GM18861 (cell line): ENCODE data around the gene STAT3.
"Not testable (repeated sequence)": the region's sequence is repeated elsewhere in the genome, so short reads cannot be mapped to it uniquely, and the experiment has no call there.

ENCODE experiments used
- ATAC-seq: cut with Tn5 transposase; IDR thresholded peaks from one replicate; pipeline ENCODE4 v1.9.1; 2021; ENCODE audit not compliant: unreplicated experiment

The STAT3 gene

GRCh38 chr17:42303694-42304093, 84.5 kb downstream of the STAT3 start:
- no peak for ATAC-seq

DNA sequence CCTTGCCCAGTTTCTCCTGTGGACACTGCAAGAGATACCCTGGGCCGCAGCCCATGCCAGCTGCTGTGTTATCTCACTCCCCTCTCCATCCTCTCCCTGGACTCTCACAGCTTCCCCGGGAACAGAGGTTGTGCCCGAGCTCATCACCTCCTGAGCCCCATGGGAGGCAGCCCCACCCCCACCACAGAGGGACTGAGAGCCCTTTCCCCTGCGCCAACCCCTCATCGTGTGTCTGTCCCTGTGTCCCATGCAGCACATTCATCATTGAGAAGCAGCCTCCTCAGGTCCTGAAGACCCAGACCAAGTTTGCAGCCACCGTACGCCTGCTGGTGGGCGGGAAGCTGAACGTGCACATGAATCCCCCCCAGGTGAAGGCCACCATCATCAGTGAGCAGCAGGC, 87.2 kb downstream of the STAT3 start:
- no peak for ATAC-seq

DNA sequence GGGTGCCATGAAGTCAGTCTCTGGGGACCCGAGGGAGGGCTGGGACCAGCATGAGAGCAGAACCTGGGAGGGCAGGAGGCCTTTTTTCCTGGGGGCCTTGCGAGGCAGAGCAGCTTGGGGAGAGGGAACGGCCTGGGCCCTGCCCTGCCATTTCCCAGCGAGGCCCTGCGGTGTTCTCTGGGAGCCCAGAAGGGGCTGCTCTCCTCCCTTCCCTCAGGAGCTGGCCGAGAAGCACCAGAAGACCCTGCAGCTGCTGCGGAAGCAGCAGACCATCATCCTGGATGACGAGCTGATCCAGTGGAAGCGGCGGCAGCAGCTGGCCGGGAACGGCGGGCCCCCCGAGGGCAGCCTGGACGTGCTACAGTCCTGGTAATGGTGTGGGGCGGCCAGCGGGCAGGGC, 88.3 kb downstream of the STAT3 start:
- not testable (repeated sequence) for ATAC-seq

- not testable (repeated sequence) for ATAC-seq
Measured at GRCh38 chr17:42299361-42299760, 88.9 kb downstream of the STAT3 start.

DNA sequence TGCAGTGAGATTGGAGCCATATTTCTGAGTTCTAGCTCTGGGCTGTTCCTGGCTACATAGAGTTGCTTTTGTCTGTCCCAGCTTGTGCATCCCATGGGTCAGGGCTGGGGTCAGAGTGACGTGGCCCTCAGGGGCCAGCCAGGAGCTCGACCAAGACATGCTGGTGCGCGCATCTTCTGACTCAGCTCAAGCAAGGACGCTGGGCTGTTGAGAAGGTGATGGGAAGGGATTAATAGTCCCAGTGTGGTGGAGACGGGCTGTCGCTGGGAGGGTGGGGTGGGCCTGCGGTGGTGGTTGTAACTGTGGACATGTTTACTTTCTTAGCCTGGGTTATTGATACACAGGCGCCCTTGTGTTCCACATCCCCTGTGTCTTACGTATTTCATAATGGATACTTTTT, 90.5 kb downstream of the STAT3 start:
- not testable (repeated sequence) for ATAC-seq

DNA sequence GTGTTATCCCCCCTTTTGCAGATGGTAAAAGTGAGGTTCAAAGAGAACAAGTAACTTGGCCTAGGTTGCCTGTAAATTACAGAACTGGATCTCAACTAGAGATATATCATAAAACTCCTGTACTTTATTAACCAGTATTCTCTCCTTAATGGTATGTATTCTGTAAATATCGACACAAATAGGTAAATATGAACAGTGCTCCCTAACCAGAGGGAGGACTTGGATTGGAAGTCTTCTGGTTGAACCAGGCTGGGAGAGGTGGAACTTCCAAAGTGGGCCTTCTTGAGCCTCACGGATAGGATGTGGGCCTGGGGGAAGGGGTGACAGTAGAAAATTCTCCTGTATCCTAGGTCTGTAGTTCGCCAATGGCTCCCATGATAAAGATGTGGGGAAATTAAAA, 92.2 kb downstream of the STAT3 start:
- no peak for ATAC-seq

GRCh38 chr17:42294469-42295398, 93.5 kb downstream of the STAT3 start:
- no peak for ATAC-seq

DNA sequence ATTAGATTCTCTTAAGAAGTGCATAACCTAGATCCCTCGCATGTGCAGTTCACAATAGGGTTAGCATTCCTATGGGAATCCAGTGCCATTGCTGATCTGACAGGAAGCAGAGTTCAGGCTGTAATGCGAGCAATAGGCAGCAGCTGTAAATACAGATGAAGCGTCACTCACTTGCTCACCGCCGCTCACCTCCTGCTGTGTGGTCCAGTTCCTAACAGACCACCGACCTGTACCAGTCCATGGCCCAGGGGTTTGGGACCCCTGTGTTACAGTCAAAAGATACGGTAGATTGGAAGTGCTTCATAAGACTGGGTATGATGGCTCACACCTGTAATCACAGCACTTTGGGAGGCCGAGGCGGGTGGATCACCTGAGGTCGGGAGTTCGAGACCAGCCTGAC, 97.1 kb downstream of the STAT3 start:
- ATAC-seq = no peak

GRCh38 chr17:42290577-42290976, 97.7 kb downstream of the STAT3 start:
- ATAC-seq = no peak

- ATAC-seq = no peak
Measured at GRCh38 chr17:42289611-42290181, 98.5 kb downstream of the STAT3 start.

DNA sequence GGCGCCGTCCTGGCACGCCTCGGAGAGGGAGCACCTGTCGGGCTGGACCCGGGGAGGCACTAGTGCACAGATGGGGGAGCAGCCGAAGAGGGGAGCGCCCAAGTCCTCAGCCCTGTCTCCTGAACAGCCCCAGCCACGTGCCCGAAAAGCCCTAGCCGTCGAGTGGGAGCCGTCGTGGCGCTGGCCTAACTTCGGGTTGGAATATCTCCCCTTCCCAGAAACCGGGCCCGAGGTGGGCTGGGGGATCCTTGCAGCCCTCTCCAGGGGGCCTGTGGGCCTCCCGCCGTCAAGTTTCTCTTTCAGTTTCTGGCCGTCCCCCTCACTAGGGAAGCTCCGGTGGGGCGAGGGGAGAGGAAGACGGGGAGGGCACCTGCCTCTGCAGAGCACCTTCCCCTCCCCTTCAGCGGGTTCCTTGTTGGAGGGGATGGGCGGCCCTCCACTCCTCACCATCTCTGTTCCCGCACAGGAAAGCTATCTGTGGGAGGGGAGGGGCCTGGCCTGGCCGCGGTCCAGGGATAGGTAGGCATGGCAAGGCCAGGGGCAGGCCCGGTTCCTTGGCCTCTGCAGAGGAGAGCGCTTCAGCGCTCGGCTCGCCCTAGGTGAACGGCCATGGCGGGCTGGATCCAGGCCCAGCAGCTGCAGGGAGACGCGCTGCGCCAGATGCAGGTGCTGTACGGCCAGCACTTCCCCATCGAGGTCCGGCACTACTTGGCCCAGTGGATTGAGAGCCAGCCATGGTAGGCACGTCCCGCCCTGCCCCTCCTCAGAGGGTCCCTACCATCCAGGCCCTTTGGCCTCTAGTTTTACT, 99.2 kb downstream of the STAT3 start:
- ATAC-seq = no peak

- no peak for ATAC-seq
Measured at GRCh38 chr17:42287977-42288802, 100.1 kb downstream of the STAT3 start, which contains the start of gene STAT5A. TSS of gene STAT5A (plus strand) at chr17:42288498. CDS start at chr17:42289412, 914 bp downstream.

DNA sequence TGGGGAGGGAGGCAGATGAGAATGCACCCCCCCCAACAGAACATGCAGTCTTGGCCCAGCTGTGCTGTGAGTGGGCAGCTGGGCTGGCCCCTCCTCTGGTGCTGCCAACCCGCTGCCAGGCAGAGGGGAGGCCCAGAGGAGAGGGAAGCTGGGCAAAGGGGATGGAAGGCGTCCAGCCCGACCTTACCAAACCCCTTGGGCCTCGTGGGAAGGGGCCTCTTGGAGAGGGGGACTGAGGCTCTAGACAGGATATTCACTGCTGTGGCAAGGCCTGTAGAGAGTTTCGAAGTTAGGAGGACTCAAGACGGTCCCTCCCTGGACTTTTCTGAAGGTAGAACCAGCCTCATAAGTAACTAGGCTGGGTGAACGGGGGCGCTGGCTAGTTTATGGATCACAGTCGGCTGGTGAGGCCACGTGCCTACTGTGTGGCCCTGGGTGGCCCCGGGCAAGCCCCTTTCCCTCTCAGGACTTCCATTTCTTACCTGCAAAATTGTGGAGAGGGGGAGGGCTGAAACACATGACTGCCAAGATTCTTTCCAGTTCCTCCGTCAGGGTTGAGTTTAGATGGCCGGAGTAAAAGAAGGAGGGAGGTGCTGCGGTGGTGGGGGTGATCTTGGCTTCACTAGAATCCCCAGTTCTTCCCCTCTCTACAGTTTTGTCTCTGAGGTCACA, 100.8 kb downstream of the STAT3 start:
- no peak for ATAC-seq

DNA sequence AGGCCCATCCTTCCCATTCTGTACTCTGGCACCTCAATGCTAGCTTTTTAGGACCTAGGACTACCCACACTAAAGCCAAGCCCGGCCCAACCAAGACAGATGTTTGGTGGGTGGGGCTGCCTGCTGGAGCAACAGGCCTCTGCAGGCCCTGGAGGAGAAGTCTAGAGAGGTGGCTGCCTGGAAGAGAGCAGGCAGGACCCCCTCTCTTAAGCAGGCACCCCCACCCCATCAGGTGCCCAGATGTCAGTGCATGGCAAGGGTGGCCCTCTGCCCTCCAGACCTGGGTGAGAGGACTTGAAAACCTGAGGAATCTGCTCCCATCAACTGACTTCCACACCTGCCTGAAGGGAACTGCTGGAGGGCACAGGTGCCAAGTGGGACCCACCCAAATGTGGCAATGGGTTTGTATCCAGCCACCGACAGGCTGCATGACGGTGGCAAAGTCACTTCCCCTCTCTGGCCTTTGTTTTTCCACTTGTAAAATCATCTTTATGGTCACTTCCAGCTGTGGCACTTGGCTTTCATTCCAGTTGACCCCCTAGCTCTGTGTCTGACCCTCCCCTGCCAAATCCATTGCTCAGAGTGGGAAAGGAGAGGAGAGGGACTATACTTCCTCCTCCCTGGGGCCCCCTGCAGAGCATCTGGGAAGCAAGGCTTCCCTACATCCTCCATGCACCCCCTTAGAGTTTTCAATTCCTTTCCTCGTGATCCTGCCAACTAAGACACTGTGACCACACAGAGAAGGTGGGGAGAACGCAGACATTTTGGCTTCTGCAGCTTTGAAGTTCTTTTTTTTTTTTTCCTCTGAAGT, 101.6 kb downstream of the STAT3 start:
- ATAC-seq = no peak

- no peak for ATAC-seq
Measured at GRCh38 chr17:42285346-42286050, 102.7 kb downstream of the STAT3 start.

DNA sequence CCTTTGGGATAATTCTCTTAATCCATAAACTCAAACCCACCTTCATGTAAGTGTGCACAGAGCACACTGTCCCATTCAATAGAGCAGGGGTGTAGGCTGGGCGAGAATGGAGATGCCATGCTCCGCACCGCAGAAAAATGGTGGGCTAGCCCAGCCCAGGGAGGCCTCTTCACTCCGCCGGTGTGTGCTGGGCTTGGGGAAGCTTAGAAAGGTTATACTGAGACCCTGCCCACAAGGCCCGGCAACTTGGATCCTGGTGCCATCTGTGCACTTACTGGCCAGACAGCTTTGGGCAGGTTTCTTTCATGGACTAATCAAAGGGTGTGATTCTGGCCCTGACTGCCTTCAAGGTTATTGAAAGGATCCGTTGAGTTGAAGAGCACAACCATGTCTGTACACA, 103.7 kb downstream of the STAT3 start:
- ATAC-seq = no peak

GRCh38 chr17:42284024-42284369, 104.2 kb downstream of the STAT3 start:
- ATAC-seq = no peak

DNA sequence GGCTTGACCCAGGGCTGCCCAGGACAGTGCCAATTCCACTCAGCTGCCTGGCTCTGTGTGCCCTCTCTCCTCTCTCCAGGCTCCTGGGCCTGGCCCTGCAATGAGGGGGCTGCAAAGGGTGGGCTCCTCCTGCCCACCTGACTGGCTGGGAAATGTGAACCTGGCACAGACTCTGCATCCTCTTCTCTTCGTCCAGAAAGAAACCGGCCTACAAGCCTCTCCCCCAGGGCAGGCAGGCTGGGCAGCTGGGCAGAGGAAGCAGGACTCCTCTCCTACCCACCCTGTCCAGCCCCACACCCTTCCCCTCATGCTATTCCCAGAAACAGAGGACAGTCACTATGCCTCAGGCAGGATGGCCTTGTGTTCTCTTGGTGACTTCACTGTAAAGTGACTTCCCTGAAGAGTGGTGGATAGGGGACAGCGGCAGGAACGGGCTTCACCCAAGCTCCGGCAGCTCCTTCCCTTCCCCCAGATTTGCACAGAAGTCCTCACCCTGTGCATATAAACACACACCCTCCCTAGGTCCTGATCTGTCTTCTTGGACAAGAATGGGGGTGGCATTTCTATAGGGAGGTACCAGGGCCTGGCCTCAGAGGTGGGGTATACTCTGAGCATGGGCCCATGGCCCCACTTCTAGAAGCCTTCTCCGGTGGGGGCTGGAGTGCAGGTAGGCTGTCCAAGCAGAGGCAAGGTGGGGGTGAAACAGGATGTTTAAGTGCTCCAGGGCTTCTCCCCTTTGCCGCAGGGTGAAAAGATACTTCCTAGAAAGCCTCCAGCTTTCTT, 104.8 kb downstream of the STAT3 start:
- ATAC-seq = no peak
